ENCODE results near the gene SPATA16. TPM values are rescaled to one million over a fixed set of nuclear protein-coding genes. Genes with fewer than 3 reads are reported as not detected.
A peak's percentile ranks its signal among the peaks of the same experiment; 100 is the strongest.

SPATA16 gene
- total and polyA plus RNA-seq, 2 of the 13 experiments (the other 11 are each of a cell fraction or from before 2014, with no cell fraction given) = not detected

DNA sequence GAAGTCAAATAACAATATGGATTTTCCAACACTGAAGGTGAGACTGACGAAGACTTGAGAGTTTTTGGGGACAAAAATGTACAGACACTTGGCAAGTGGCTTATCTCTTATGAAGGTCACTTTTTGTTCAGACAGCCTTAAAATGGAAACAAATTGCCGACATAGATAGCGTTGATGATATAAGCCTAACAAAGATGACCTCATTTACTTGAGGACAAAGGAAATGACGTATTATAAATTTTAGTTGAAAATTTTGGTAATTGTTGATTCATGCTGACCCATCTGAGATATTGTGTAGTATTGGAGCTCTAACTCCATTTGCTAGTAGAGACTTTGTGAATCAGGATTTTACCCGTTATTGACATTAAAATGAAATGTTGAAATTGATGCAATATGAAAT is 168.3 kb downstream of the SPATA16 start:
- intact Hi-C loops (cut with micrococcal nuclease; ENCODE audit: unreplicated experiment) = no loop called here
- Histone ChIP-seq H3K4me2 (ENCODE audit: low read depth, low read length) (no peak overlapping the region), H2AFZ (ENCODE audit: low read length) (no peak overlapping the region), H3K4me3 (replicated peaks in 1 of 3; ENCODE audit: insufficient read depth in 1 of 3, low read depth in 2 of 3, low read length in 3 of 3) (no peak overlapping the region), H3K27me3 (ENCODE audit: control insufficient read depth in 1 of 2, insufficient read depth in 2 of 2, low read length in 2 of 2) (no peaks in the 10 kb centered on the region; a peak in 1 of 5 replicates), H3K4me1 (ENCODE audit: insufficient read depth, low read length) (no peaks in the 10 kb centered on the region), H3K79me2 (ENCODE audit: insufficient read depth, low read length) (no peaks in the 10 kb centered on the region), H4K20me1 (ENCODE audit: insufficient read depth, low read length) (no peaks in the 10 kb centered on the region), H3K9me3 (ENCODE audit: low read length) (no peaks in the 10 kb centered on the region), H3K27ac (ENCODE audit: extremely low read length, insufficient read depth, low read length) (no peak overlapping the region), H3K9ac (ENCODE audit: insufficient read depth, low read depth, low read length) (no peak overlapping the region), H3K36me3 (replicated peaks in 1 of 2; ENCODE audit: control insufficient read depth in 1 of 2, insufficient read depth in 2 of 2, low read length in 2 of 2) (no peaks in the 10 kb centered on the region)
- ChIA-PET POLR2A (no interaction called here), CTCF (ENCODE audit: low intra/inter-chr PET ratio, low total read pairs) (no interaction called here)
- in situ Hi-C loops (cut with HindIII; ENCODE audit: extremely low pct_ligation_motif_present, low pct_unique_long_range_greater_than_20kb) = no loop called here
- DNase-seq (ENCODE audit: low spot score) (no peak), ATAC-seq (no peak), FAIRE-seq (no peak)
- whole genome bisulfite sequencing (ENCODE audit: low lambda C conversion rate) = 4% methylated on average over 5 of the region's 5 CpGs
- no peak for TF ChIP-seq ZBTB3 (CRISPR knock-in tag; IDR thresholded peaks at IDR 0.05; ENCODE audit: borderline replicate concordance, low read depth)
- peak; percentile 52; the same call in 1 of the 2 replicates for TF ChIP-seq CREB1 (IDR thresholded peaks at IDR 0.05)
- no peak for TF ChIP-seq CREB1 (CRISPR knock-in tag; IDR thresholded peaks at IDR 0.05)
- no peak for TF ChIP-seq FOXK2 (IDR thresholded peaks at IDR 0.05)
- no peak for TF ChIP-seq ZNF567 (CRISPR knock-in tag; IDR thresholded peaks at IDR 0.05; ENCODE audit: borderline replicate concordance)
- no peak for TF ChIP-seq SP140L (CRISPR knock-in tag; IDR thresholded peaks at IDR 0.05; ENCODE audit: borderline replicate concordance)
- TF ChIP-seq, protein P1, sequence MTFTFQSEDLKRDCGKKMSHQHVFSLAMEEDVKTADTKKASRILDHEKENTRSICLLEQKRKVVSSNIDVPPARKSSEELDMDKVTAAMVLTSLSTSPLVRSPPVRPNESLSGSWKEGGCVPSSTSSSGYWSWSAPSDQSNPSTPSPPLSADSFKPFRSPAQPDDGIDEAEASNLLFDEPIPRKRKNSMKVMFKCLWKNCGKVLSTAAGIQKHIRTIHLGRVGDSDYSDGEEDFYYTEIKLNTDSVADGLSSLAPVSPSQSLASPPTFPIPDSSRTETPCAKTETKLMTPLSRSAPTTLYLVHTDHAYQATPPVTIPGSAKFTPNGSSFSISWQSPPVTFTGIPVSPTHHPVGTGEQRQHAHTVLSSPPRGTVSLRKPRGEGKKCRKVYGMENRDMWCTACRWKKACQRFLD (CRISPR knock-in tag; IDR thresholded peaks at IDR 0.05; ENCODE audit: borderline replicate concordance) = no peak
- no peak for TF ChIP-seq ATM (IDR thresholded peaks at IDR 0.05; ENCODE audit: borderline replicate concordance)
- no peak for TF ChIP-seq NFATC3 (CRISPR knock-in tag; IDR thresholded peaks at IDR 0.05)
- no peak for TF ChIP-seq ZNF256 (CRISPR knock-in tag; conservative IDR thresholded peaks at IDR 0.05)
- TF ChIP-seq ATF7 (IDR thresholded peaks at IDR 0.05) = peak; percentile 76
- no peak for TF ChIP-seq ATF7 (CRISPR knock-in tag; IDR thresholded peaks at IDR 0.05)
- TF ChIP-seq ZNF773 (CRISPR knock-in tag; IDR thresholded peaks at IDR 0.05; ENCODE audit: borderline replicate concordance) = no peak
- TF ChIP-seq ZNF777 (CRISPR knock-in tag; IDR thresholded peaks at IDR 0.05) = no peak
- TF ChIP-seq REXO4 (CRISPR knock-in tag; IDR thresholded peaks at IDR 0.05; ENCODE audit: borderline replicate concordance) = no peak
- TF ChIP-seq ZBTB21 (CRISPR knock-in tag; IDR thresholded peaks at IDR 0.05) = no peak
- no TSS peak for BruUV-seq (replicated peaks)
